HG02885 (cell line): ENCODE results near the gene CORO6.

ENCODE experiments used
- ATAC-seq: cut with Tn5 transposase; IDR thresholded peaks from one replicate; pipeline ENCODE4 v1.9.1; 2021; ENCODE audit warnings: mild to moderate bottlenecking; ENCODE audit not compliant: unreplicated experiment, poor library complexity

Gene CORO6

GRCh38 chr17:29614349-29615047, 8.2 kb downstream of the CORO6 start:
- no peak for ATAC-seq

DNA sequence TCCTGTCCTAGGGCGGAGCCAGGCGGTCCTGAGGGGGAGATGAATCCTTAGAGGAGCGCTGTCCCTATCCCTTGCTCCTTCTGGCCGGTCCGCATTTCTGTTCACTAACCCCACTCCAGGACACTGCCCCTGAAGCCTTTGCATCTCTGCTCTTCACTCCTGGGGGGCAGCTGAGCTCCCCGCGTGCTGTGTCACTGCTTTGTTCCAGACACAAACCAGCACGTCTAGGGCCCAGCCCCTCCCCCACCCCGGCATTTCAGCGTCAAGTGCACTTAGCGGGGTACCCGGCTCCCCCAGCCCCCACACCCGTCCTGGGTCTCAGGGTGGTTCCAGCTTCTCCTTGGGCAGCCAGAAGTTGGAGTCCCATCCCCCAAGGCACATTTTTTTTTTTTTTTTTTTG, 8.9 kb downstream of the CORO6 start:
- no peak for ATAC-seq

- ATAC-seq, result peak; percentile 47
These were observed 9.3 kb downstream of the CORO6 start for GRCh38 chr17:29613352-29613837.

DNA sequence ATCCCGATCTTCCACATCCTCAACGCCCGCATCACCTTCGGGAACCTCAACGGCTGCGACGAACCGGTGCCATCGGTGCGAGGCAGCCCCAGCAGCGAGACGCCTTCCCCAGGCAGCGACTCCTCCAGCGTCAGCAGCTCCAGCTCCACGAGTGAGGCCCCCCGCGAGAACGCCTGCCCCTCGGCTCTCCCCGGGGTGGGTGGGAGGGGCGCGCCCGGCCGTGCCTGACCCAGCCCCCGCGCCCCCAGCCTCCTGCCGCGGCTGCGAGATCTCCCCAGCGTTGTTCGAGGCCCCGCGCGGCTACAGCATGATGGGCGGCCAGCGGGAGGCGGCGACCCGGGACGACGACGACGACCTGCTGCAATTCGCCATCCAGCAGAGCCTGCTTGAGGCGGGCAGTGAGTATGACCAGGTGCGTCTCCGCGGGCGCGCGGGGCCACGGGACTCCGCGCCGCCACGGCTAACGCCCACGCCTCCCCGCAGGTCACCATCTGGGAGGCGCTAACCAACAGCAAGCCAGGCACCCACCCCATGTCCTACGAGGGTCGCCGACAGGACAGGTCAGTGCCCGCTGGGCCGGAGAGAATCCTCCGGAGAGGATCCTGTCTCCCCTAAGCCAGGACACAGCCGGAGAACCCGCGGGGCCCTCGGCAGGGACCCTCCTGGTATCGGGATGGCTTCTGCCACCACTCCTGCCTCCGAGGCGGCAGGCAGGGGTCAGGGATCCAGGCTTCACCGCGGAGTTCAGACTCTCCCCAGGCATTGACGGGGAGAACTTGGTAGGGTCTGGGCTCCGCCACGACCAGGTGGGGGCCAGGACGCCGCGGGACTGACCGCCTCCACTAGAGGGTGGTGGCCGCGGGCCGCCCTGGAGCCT, 10.1 kb downstream of the CORO6 start:
- no peak for ATAC-seq

DNA sequence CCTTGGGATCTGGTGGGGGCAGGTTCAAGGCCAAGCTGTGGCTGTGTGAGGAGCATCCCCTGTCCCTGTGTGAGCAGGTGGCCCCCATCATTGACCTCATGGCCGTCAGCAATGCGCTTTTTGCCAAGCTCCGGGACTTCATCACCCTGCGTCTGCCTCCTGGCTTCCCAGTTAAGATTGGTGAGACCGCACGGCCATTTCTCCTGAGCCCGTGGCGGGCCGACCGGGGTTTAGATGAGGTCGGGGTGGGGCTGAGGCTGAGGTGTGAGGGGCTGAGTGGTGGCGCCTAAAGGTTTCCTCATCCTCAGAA, 10.7 kb downstream of the CORO6 start:
- no peak for ATAC-seq

GRCh38 chr17:29611351-29612093, 11.2 kb downstream of the CORO6 start:
- no peak for ATAC-seq

- ATAC-seq, result no peak
These were observed 12.3 kb downstream of the CORO6 start for GRCh38 chr17:29610395-29610794.

- ATAC-seq, result no peak
These were observed 13.7 kb downstream of the CORO6 start for GRCh38 chr17:29608986-29609385.

- no peak for ATAC-seq
These were observed 15.0 kb downstream of the CORO6 start for GRCh38 chr17:29607557-29608195.

DNA sequence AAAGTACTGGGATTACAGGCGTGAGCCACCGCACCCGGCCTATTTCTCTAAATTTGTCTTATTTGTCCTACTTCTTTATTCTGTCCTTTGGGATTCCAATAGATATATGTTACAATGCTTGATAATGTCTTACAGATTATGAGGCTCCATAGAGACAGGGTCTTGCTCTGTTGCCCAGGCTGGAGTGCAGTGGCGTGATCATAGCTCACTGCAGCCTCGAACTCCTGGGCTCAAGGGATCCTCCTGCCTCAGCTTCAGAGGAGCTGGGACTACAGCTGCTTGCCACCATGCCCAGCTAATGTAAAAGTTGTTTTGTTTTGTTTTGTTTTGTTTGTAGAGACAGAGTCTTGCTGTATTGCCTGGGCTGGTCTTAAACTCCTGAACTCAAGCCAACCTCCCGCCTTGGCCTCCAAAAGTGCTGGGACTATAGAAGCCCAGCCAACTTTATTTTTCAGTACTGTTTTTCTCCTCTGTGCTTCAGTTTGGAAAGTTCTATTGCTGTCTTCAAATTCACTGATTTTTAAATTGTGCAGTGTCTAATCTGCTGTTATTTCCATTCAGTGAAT, 19.5 kb downstream of the CORO6 start:
- no peak for ATAC-seq

DNA sequence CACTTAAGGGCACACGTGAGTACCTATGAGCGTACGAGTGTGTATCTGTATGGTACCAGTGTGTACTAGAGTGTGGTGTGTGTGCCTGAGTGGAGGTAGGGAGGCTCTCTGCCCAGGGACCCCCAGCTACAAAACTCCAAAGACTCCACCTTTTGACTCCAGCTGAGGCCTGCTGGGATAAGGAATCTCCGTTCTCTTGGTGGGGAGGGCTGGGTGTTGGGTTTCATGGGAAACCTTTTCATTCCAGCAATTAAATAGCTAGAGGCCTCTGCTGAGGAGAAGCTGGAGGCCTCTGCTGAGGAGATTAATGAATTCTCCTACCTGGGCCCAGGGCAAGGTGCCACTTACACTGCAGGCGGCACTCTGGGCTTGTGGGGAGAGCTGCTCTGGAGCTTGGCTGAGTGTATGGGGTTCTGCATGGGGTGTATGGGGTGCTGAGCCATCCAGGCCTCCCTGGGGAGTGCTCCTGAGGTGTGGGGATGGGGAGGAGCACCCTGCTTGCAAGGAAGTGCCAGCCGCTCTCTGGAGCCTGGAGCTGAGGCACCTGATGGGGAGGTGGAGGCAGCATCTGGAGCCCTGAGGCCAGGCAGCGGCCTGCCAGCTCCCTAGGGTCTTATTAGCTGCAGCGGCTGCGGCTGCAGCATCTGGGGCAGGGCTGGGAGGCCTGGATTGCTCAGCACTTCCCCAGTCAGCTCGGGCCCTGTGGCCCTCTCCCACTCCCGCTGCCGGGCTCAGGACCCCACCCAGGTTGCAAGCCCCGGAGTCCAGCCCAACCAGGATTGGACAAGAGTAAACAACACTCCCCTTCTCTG, 25.1 kb downstream of the CORO6 start:
- no peak for ATAC-seq

GRCh38 chr17:29596811-29597210, 25.9 kb downstream of the CORO6 start:
- no peak for ATAC-seq

DNA sequence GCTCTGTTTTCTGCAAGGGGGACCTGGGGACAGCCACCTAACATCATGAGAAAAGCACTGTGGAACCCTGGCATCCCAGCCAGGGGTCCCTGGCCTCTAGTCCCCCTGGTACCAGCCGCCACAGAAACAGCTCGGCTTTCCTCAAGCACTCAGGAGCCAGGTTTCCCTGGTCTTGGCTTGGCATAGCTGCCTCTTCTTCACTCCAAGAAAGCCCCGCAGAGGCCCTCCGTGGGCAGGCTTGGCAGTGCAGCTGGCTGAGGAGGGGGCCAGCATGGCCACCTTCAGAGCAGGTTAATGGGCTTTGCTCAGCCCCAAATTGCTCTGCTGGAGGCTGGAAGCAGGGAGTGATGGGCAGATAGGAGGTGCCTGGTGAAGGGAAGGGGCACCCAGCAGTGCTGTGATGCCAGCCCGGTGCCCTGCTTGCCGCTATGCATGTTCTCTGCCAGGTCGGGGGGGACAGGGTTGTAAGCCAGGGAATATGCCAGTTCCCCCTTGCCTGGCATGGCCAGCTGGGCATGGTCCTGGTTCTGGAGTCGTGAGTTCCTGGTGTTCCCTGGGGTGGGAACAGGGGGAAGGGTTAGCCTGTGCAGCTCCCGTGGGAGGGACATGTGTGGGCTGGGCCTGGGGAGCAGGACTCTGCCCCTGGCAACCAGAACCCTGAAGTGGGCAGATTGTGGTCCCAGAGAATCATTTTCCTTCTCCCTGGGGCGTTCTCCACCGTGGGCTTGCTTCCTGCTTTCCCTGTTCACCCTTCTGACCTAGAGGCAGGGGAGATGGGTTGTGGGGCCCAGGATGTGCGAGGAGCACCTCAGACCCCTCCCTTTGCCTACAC, 26.6 kb downstream of the CORO6 start:
- no peak for ATAC-seq

DNA sequence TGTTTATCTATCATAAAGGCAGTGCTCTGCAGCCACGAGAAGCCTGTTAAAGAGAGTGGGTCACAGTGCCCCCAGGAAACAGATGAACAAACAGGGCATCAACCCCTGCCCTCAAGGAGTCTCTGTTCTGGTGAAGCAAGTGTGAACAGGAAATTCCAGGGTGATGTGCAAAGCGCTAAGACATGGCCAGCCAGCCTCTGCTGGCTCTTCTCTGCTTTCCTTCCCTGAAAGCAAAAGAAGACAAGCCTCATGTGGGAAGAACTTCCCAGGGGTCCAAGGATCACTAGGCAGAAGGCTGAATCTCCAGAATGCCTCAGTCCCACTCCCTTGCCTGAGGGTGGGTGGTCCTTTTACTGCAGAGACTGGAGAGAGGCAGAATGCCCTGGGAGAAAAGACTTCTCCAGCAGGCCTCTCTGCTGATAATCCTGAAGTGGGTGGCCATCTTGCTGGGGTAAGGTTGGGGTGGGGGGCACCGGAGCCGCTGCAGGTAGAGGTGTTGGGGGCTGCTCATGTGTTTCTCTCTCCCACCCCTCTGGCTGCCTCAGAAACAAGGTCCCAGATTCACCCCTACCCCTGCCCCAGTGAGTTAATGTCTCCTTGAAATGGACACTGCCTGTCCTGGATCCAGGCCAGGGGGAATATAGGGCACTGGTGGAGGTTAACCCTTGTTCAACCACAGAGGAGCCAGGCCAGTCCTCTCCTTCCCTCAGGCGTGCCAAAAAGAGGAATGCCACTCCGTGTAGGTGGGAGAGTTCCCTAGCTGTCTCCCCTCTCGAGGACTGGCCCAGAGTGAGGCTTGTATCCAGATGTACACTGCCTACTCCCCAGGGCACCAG, 27.4 kb downstream of the CORO6 start:
- ATAC-seq, result no peak

- ATAC-seq, result no peak
These were observed 28.1 kb downstream of the CORO6 start for GRCh38 chr17:29594519-29595090.

GRCh38 chr17:29593591-29594518, 28.9 kb downstream of the CORO6 start:
- no peak for ATAC-seq
